ENCODE measurements around the gene LAPTM5. TPM values are rescaled to one million over a fixed set of nuclear protein-coding genes. Genes with fewer than 3 reads are reported as not detected.

The LAPTM5 gene
- total and polyA plus RNA-seq, 2 of the 13 experiments (the other 11 are each of a cell fraction or from before 2014, with no cell fraction given), result 0.41 to 0.86 TPM

- no peak for TF ChIP-seq RBM22 (optimal IDR thresholded peaks at IDR 0.05; ENCODE audit: low read length)
- no peak for TF ChIP-seq ZBTB33 (CRISPR knock-in tag; IDR thresholded peaks at IDR 0.05)
- TF ChIP-seq ATF6 (CRISPR knock-in tag; conservative IDR thresholded peaks at IDR 0.05), result no peak
- no peak for TF ChIP-seq SCMH1 (CRISPR knock-in tag; IDR thresholded peaks at IDR 0.05; ENCODE audit: borderline replicate concordance)
- no peak for TF ChIP-seq ZNF569 (CRISPR knock-in tag; IDR thresholded peaks at IDR 0.05; ENCODE audit: borderline replicate concordance)
- TF ChIP-seq ARID3A (IDR thresholded peaks at IDR 0.05; ENCODE audit: low read depth, low read length), result no peak
- peak; percentile 88 for TF ChIP-seq ZMYM2 (CRISPR knock-in tag; IDR thresholded peaks at IDR 0.05)
- TF ChIP-seq ZNF441 (CRISPR knock-in tag; IDR thresholded peaks at IDR 0.05; ENCODE audit: borderline replicate concordance), result peak; percentile 71
- TF ChIP-seq ZNF597 (CRISPR knock-in tag; IDR thresholded peaks at IDR 0.05), result no peak
- peak; percentile 90 for TF ChIP-seq HIVEP1 (CRISPR knock-in tag; IDR thresholded peaks at IDR 0.05)
- no peak for TF ChIP-seq ZBTB10 (CRISPR knock-in tag; IDR thresholded peaks at IDR 0.05; ENCODE audit: borderline replicate concordance)
- TF ChIP-seq ATF4 (CRISPR knock-in tag; IDR thresholded peaks at IDR 0.05), result peak in 1 of 2 experiments; percentile 33; a peak in 1 of 4 replicates
- TF ChIP-seq ZNF17 (CRISPR knock-in tag; IDR thresholded peaks at IDR 0.05), result peak; percentile 81
- peak; percentile 86 for TF ChIP-seq ZNF501 (CRISPR knock-in tag; IDR thresholded peaks at IDR 0.05)
- TF ChIP-seq YY1 (IDR thresholded peaks at IDR 0.05; ENCODE audit: insufficient read depth, insufficient replicate concordance, low read depth, low read length), result no peak
- no peak for TF ChIP-seq SOX6 (IDR thresholded peaks at IDR 0.05)
- peak; percentile 53; the same call in 1 of the 2 replicates for TF ChIP-seq SOX6 (CRISPR knock-in tag; IDR thresholded peaks at IDR 0.05)
Observed at GRCh38 chr1:30718636-30719405, 38.8 kb downstream of the LAPTM5 start (continued).

Data from HepG2 (cell line).